ENCODE data around the gene SPOCK2.

SPOCK2 gene

GRCh38 chr10:72081210-72081609 is 7.1 kb downstream of the SPOCK2 start:
- no peak overlapping the region for H3K4me3 ChIP-seq (ENCODE audit: insufficient read depth, low read length, poor library complexity, severe bottlenecking)
- no peaks in the 10 kb centered on the region for H3K36me3 ChIP-seq (ENCODE audit: low read length)
- H3K27me3 ChIP-seq (ENCODE audit: low read length) = no peaks in the 10 kb centered on the region
- no peaks in the 10 kb centered on the region for H4K20me1 ChIP-seq (ENCODE audit: low read depth, low read length)
- no peak for TF ChIP-seq CTCF (IDR thresholded peaks at IDR 0.05; ENCODE audit: insufficient read depth, low read length, poor library complexity, severe bottlenecking)
- no peak for TF ChIP-seq EZH2phosphoT487 (conservative IDR thresholded peaks at IDR 0.05; ENCODE audit: low read length)
- no peaks in the 10 kb centered on the region for H3K79me2 ChIP-seq (ENCODE audit: insufficient read depth, low read length)
- no peak overlapping the region for H2AFZ ChIP-seq (ENCODE audit: low read depth, low read length, severe bottlenecking)
- no peak overlapping the region for H3K9ac ChIP-seq (ENCODE audit: low read length)
- no peaks in the 10 kb centered on the region for H3K9me3 ChIP-seq (ENCODE audit: insufficient read depth, low read length)
- H3F3A ChIP-seq (ENCODE audit: insufficient read depth) = no peaks in the 10 kb centered on the region
- no peak overlapping the region for H3K27ac ChIP-seq (ENCODE audit: low read depth, low read length)
- no peaks in the 10 kb centered on the region for H3K9me2 ChIP-seq (replicated peaks; ENCODE audit: insufficient read depth, low read length)
- no peak overlapping the region for H3K4me2 ChIP-seq (ENCODE audit: low read depth, low read length, poor library complexity, severe bottlenecking)

GRCh38 chr10:72080042-72080975 is 8.0 kb downstream of the SPOCK2 start:
- no peaks in the 10 kb centered on the region for H3K79me2 ChIP-seq (ENCODE audit: insufficient read depth, low read length)
- no peak for TF ChIP-seq EZH2phosphoT487 (conservative IDR thresholded peaks at IDR 0.05; ENCODE audit: low read length)
- no peak overlapping the region for H2AFZ ChIP-seq (ENCODE audit: low read depth, low read length, severe bottlenecking)
- H3K4me2 ChIP-seq (ENCODE audit: low read depth, low read length, poor library complexity, severe bottlenecking) = no peak overlapping the region
- H3K27me3 ChIP-seq (ENCODE audit: low read length) = no peaks in the 10 kb centered on the region
- no peaks in the 10 kb centered on the region for H3K9me3 ChIP-seq (ENCODE audit: insufficient read depth, low read length)
- no peaks in the 10 kb centered on the region for H3F3A ChIP-seq (ENCODE audit: insufficient read depth)
- H3K27ac ChIP-seq (ENCODE audit: low read depth, low read length) = no peak overlapping the region
- no peaks in the 10 kb centered on the region for H3K9me2 ChIP-seq (replicated peaks; ENCODE audit: insufficient read depth, low read length)
- no peaks in the 10 kb centered on the region for H4K20me1 ChIP-seq (ENCODE audit: low read depth, low read length)
- no peak overlapping the region for H3K9ac ChIP-seq (ENCODE audit: low read length)
- no peak overlapping the region for H3K4me3 ChIP-seq (ENCODE audit: insufficient read depth, low read length, poor library complexity, severe bottlenecking)
- no peaks in the 10 kb centered on the region for H3K36me3 ChIP-seq (ENCODE audit: low read length)

GRCh38 chr10:72079356-72079755 is 9.0 kb downstream of the SPOCK2 start:
- Histone ChIP-seq H3K9me2 (replicated peaks; ENCODE audit: insufficient read depth, low read length) (no peaks in the 10 kb centered on the region), H3K27ac (ENCODE audit: low read depth, low read length) (no peak overlapping the region), H3K79me2 (ENCODE audit: insufficient read depth, low read length) (no peaks in the 10 kb centered on the region), H3K4me3 (ENCODE audit: insufficient read depth, low read length, poor library complexity, severe bottlenecking) (no peak overlapping the region), H3F3A (ENCODE audit: insufficient read depth) (no peaks in the 10 kb centered on the region), H3K9ac (ENCODE audit: low read length) (no peak overlapping the region), H3K9me3 (ENCODE audit: insufficient read depth, low read length) (no peaks in the 10 kb centered on the region), H3K27me3 (ENCODE audit: low read length) (no peaks in the 10 kb centered on the region), H3K4me2 (ENCODE audit: low read depth, low read length, poor library complexity, severe bottlenecking) (no peak overlapping the region), H4K20me1 (ENCODE audit: low read depth, low read length) (no peaks in the 10 kb centered on the region), H3K36me3 (ENCODE audit: low read length) (no peaks in the 10 kb centered on the region), H2AFZ (ENCODE audit: low read depth, low read length, severe bottlenecking) (no peak overlapping the region)
- TF ChIP-seq CTCF (IDR thresholded peaks at IDR 0.05; ENCODE audit: insufficient read depth, low read length, poor library complexity, severe bottlenecking) (no peak), EZH2phosphoT487 (conservative IDR thresholded peaks at IDR 0.05; ENCODE audit: low read length) (no peak)
